ENCODE measurements around the gene PROK2. TPM values are rescaled to one million over a fixed set of nuclear protein-coding genes. Genes with fewer than 3 reads are reported as not detected.
A peak's percentile ranks its signal among the peaks of the same experiment; 100 is the strongest.

The PROK2 gene
- total RNA-seq, 4 donors from 2014 or later, result 0.29 to 2.0 (median 0.71) TPM; not detected in 1

GRCh38 chr3:71742621-71743020 is 42.3 kb downstream of the PROK2 start:
- intact Hi-C loops (cut with DNase I), result no loop called here
- Histone ChIP-seq H3K36me3 (no peaks in the 10 kb centered on the region), H3K27me3 (no peaks in the 10 kb centered on the region), H3K4me3 (no peak overlapping the region), H3K4me1 (no peaks in the 10 kb centered on the region), H3K27ac (replicated peaks in 1 of 4) (no peak overlapping the region), H3K9me3 (peaks cover 0 to 38% (median 24%) of the 10 kb centered on the region in 4 donors)
- WGBS, result 100% methylated on average over 1 of the region's 1 CpG
- DNase-seq (ENCODE audit: extremely low spot score), result no peak
- TF ChIP-seq POLR2AphosphoS5 (IDR thresholded peaks at IDR 0.05), result no peak
- TF ChIP-seq EP300 (IDR thresholded peaks at IDR 0.05), result no peak
- TF ChIP-seq CTCF (IDR thresholded peaks at IDR 0.05), result no peak
- TF ChIP-seq POLR2A (IDR thresholded peaks at IDR 0.05; ENCODE audit: low read depth), result no peak

GRCh38 chr3:71734881-71735280 is 50.1 kb downstream of the PROK2 start:
- Histone ChIP-seq H3K4me1 (peaks cover 0 to 4% (median 2%) of the 10 kb centered on the region in 4 donors), H3K9me3 (no peaks in the 10 kb centered on the region), H3K27ac (replicated peaks in 1 of 4) (no peak overlapping the region), H3K4me3 (no peak overlapping the region), H3K36me3 (no peaks in the 10 kb centered on the region), H3K27me3 (no peaks in the 10 kb centered on the region)
- WGBS, result 74% methylated on average over 1 of the region's 1 CpG
- intact Hi-C loops (cut with DNase I), result no loop called here
- TF ChIP-seq POLR2AphosphoS5 (IDR thresholded peaks at IDR 0.05) (no peak), POLR2A (IDR thresholded peaks at IDR 0.05; ENCODE audit: low read depth) (no peak), EP300 (IDR thresholded peaks at IDR 0.05) (no peak)
- no peak for DNase-seq (ENCODE audit: extremely low spot score)

GRCh38 chr3:71733319-71733718 is 51.6 kb downstream of the PROK2 start:
- no peak overlapping the region for H3K27ac ChIP-seq (replicated peaks in 1 of 4)
- 93% methylated on average over 2 of the region's 2 CpGs for WGBS
- H3K4me3 ChIP-seq, result no peak overlapping the region
- TF ChIP-seq CTCF (IDR thresholded peaks at IDR 0.05) (no peak), EP300 (IDR thresholded peaks at IDR 0.05) (no peak), POLR2AphosphoS5 (IDR thresholded peaks at IDR 0.05) (no peak), POLR2A (IDR thresholded peaks at IDR 0.05; ENCODE audit: low read depth) (no peak)
- H3K9me3 ChIP-seq, result no peaks in the 10 kb centered on the region
- DNase-seq (ENCODE audit: extremely low spot score), result no peak
- no peaks in the 10 kb centered on the region for H3K27me3 ChIP-seq
- H3K4me1 ChIP-seq, result peaks cover 0 to 6% (median 4%) of the 10 kb centered on the region in 4 donors
- no peaks in the 10 kb centered on the region for H3K36me3 ChIP-seq
- intact Hi-C loops (cut with DNase I), result no loop called here

GRCh38 chr3:71732637-71733036 is 52.3 kb downstream of the PROK2 start:
- no peak overlapping the region for H3K27ac ChIP-seq (replicated peaks in 1 of 4)
- no peaks in the 10 kb centered on the region for H3K27me3 ChIP-seq
- intact Hi-C loops (cut with DNase I), result no loop called here
- no peaks in the 10 kb centered on the region for H3K9me3 ChIP-seq
- WGBS, result 84% methylated on average over 4 of the region's 4 CpGs
- DNase-seq (ENCODE audit: extremely low spot score), result no peak
- no peaks in the 10 kb centered on the region for H3K36me3 ChIP-seq
- H3K4me3 ChIP-seq, result no peak overlapping the region
- H3K4me1 ChIP-seq, result peaks cover 0 to 6% (median 4%) of the 10 kb centered on the region in 4 donors
- TF ChIP-seq EP300 (IDR thresholded peaks at IDR 0.05) (no peak), CTCF (IDR thresholded peaks at IDR 0.05) (no peak), POLR2AphosphoS5 (IDR thresholded peaks at IDR 0.05) (no peak)

- Histone ChIP-seq H3K9me3 (no peaks in the 10 kb centered on the region), H3K4me3 (no peak overlapping the region), H3K27ac (replicated peaks in 1 of 4) (no peak overlapping the region), H3K36me3 (no peaks in the 10 kb centered on the region), H3K27me3 (no peaks in the 10 kb centered on the region), H3K4me1 (peaks cover 17 to 22% (median 22%) of the 10 kb centered on the region in 4 donors)
- 80% methylated on average over 4 of the region's 4 CpGs for WGBS
- DNase-seq (ENCODE audit: extremely low spot score), result peak; percentile 45
- TF ChIP-seq POLR2AphosphoS5 (IDR thresholded peaks at IDR 0.05) (no peak), EP300 (IDR thresholded peaks at IDR 0.05) (no peak)
- intact Hi-C loops (cut with DNase I), result loop anchor here (10.0 kb wide), 1 partner anchor 1096 kb away; no protein-coding TSS in a partner anchor
Observed at GRCh38 chr3:71728632-71729342, 56.2 kb downstream of the PROK2 start.
